Cardiac muscle cell (in vitro differentiated cells and primary cell): ENCODE results near the gene GNAT1. TPM values are rescaled to one million over a fixed set of nuclear protein-coding genes. Genes with fewer than 3 reads are reported as not detected.

Experiments
- DNase-seq, 2 donors: peaks; one replicate each; pipeline versions ENCODE4 v3.0.0 to v3.0.0-alpha.2; 2010 to 2017; ENCODE audit warnings: low read depth in 1 of 2, low spot score in 1 of 2
- H3K27ac ChIP-seq: fragments of 200-600 bp; sonication (generic); 2 replicates; pipeline ENCODE4 v1.5.1; 2016
- H3K27me3 ChIP-seq: fragments of 200-600 bp; sonication (generic); 2 replicates; pipeline ENCODE4 v1.6.0; 2016; ENCODE audit warnings: control low read depth
- H3K36me3 ChIP-seq: fragments of 200-600 bp; sonication (generic); 2 replicates; pipeline ENCODE4 v1.5.1; 2016; ENCODE audit warnings: control low read depth
- H3K4me1 ChIP-seq: fragments of 200-600 bp; sonication (generic); 2 replicates; pipeline ENCODE4 v1.8.1; 2017; ENCODE audit warnings: low read depth, mild to moderate bottlenecking, mixed run types
- H3K4me3 ChIP-seq: fragments of 200-600 bp; sonication (generic); 2 replicates; pipeline ENCODE4 v1.5.1; 2016; ENCODE audit warnings: mild to moderate bottlenecking
- H3K9me3 ChIP-seq: fragments of 200-600 bp; sonication (generic); 2 replicates; pipeline ENCODE4 v1.5.1; 2017; ENCODE audit warnings: low read depth, mild to moderate bottlenecking, control low read depth
- polyA plus RNA-seq: library from polyadenylated mRNA; unstranded; fragments of >200 nt; fragmentation: Nextera tagmentation; extraction: Ambion mirVana; gene quantifications from 2 replicates; pipeline ENCODE4 v1.2.1, GENCODE V29; 2016
- total RNA-seq: library from RNA; depleted of rRNA; stranded (reverse); fragments of >200 nt; gene quantifications from 2 replicates; pipeline ENCODE4 v1.2.3, GENCODE V29; 2016
- TF ChIP-seq, protein P1 (sequence below): IDR thresholded peaks from 2 replicates; pipeline ENCODE4 v1.5.1; 2012; ENCODE audit warnings: low read depth, mild to moderate bottlenecking, low read length

Gene GNAT1
- total and polyA plus RNA-seq, 2 experiments from 2014 or later: not detected

GRCh38 chr3:50182533-50183099, 8.8 kb upstream of the GNAT1 start:
- H3K9me3 ChIP-seq: no peaks in the 10 kb centered on the region
- TF ChIP-seq, protein P1, sequence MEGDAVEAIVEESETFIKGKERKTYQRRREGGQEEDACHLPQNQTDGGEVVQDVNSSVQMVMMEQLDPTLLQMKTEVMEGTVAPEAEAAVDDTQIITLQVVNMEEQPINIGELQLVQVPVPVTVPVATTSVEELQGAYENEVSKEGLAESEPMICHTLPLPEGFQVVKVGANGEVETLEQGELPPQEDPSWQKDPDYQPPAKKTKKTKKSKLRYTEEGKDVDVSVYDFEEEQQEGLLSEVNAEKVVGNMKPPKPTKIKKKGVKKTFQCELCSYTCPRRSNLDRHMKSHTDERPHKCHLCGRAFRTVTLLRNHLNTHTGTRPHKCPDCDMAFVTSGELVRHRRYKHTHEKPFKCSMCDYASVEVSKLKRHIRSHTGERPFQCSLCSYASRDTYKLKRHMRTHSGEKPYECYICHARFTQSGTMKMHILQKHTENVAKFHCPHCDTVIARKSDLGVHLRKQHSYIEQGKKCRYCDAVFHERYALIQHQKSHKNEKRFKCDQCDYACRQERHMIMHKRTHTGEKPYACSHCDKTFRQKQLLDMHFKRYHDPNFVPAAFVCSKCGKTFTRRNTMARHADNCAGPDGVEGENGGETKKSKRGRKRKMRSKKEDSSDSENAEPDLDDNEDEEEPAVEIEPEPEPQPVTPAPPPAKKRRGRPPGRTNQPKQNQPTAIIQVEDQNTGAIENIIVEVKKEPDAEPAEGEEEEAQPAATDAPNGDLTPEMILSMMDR: no peak
- no peak overlapping the region for H3K4me3 ChIP-seq
- H3K27ac ChIP-seq: peak overlapping the region; percentile 58
- no peaks in the 10 kb centered on the region for H3K36me3 ChIP-seq
- no peak for DNase-seq
- H3K27me3 ChIP-seq: no peaks in the 10 kb centered on the region
- peaks cover 16% of the 10 kb centered on the region for H3K4me1 ChIP-seq

GRCh38 chr3:50183755-50184154, 7.7 kb upstream of the GNAT1 start:
- Histone ChIP-seq H3K27ac (peak overlapping the region; percentile 28), H3K4me3 (no peak overlapping the region), H3K9me3 (no peaks in the 10 kb centered on the region), H3K36me3 (no peaks in the 10 kb centered on the region), H3K4me1 (peaks cover 16% of the 10 kb centered on the region), H3K27me3 (no peaks in the 10 kb centered on the region)
- TF ChIP-seq, protein P1: no peak
- no peak for DNase-seq

- Histone ChIP-seq H3K9me3 (no peaks in the 10 kb centered on the region), H3K4me1 (peaks cover 16% of the 10 kb centered on the region)
- TF ChIP-seq, protein P1: no peak
Measured at GRCh38 chr3:50184242-50184978, 7.0 kb upstream of the GNAT1 start.

GRCh38 chr3:50185230-50185629, 6.2 kb upstream of the GNAT1 start:
- TF ChIP-seq, protein P1: no peak
- Histone ChIP-seq H3K9me3 (no peaks in the 10 kb centered on the region), H3K27ac (no peak overlapping the region), H3K27me3 (no peaks in the 10 kb centered on the region), H3K4me1 (peaks cover 16% of the 10 kb centered on the region), H3K4me3 (no peak overlapping the region), H3K36me3 (no peaks in the 10 kb centered on the region)
- DNase-seq: no peak

More at GRCh38 chr3:50184242-50184978, 7.0 kb upstream of the GNAT1 start:
- Histone ChIP-seq H3K36me3 (no peaks in the 10 kb centered on the region), H3K27me3 (no peaks in the 10 kb centered on the region), H3K4me3 (no peak overlapping the region), H3K27ac (no peak overlapping the region)
- no peak for DNase-seq

GRCh38 chr3:50186096-50186495, 5.3 kb upstream of the GNAT1 start:
- Histone ChIP-seq H3K4me3 (no peak overlapping the region), H3K36me3 (no peaks in the 10 kb centered on the region), H3K27ac (no peak overlapping the region), H3K27me3 (no peaks in the 10 kb centered on the region), H3K9me3 (no peaks in the 10 kb centered on the region), H3K4me1 (peaks cover 16% of the 10 kb centered on the region)
- TF ChIP-seq, protein P1: no peak
- DNase-seq: no peak
